ENCODE measurements around the gene CECR2. TPM values are rescaled to one million over a fixed set of nuclear protein-coding genes. Genes with fewer than 3 reads are reported as not detected.
A peak's percentile ranks its signal among the peaks of the same experiment; 100 is the strongest.

The CECR2 gene
- total and polyA plus RNA-seq, 4 donors: 1.1 to 14.5 (median 7.7) TPM

DNA sequence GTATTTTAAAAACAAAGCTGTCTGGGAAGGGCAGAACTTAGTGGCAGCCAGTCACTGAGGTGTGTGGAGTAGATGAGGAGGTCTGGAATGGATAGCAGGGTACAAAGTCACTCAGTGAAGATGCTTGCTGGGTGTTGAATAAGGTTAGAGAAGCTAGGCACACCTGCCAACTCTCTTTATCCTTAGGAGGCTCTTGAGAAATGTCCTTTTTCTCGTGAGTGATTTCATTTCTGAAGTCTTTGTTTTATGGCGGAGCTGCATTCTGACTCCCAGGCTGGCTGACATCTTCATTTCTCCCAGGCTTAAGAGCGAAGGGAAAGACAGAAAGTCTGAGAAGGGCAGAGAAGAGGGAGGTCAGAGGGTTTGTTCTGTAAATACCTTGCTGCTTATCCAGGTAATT, 31.0 kb downstream of the CECR2 start:
- WGBS, 2 donors: 66 to 89% methylated on average over 3 of the region's 3 CpGs
- no peak overlapping the region for H3K27ac ChIP-seq (ENCODE audit: low read depth in 1 of 2, low read length in 1 of 2)
- H3K9ac ChIP-seq (ENCODE audit: insufficient read depth in 1 of 2, low read length in 2 of 2): no peak overlapping the region
- H3K4me1 ChIP-seq (ENCODE audit: control insufficient read depth in 5 of 5, insufficient read depth in 5 of 5, low read length in 5 of 5): peaks cover 0 to 31% (median 5%) of the 10 kb centered on the region in 5 donors
- no peaks in the 10 kb centered on the region for H3K36me3 ChIP-seq (ENCODE audit: control insufficient read depth in 4 of 4, insufficient read depth in 4 of 4, low read length in 4 of 4)
- H3K4me3 ChIP-seq: no peak overlapping the region
- H3K9me3 ChIP-seq (ENCODE audit: control insufficient read depth in 4 of 4, insufficient read depth in 3 of 4, low read length in 3 of 4): no peaks in the 10 kb centered on the region
- DNase-seq: peak in 2 of 3 donors; percentile 47 to 54
- no peak for TF ChIP-seq CTCF (IDR thresholded peaks at IDR 0.05; ENCODE audit: control extremely low read depth, extremely low read depth)
- no peaks in the 10 kb centered on the region for H3K27me3 ChIP-seq (ENCODE audit: control insufficient read depth in 3 of 3, insufficient read depth in 3 of 3, low read length in 2 of 3)
- no peak for ATAC-seq (ENCODE audit: insufficient read depth, low FRiP score)

GRCh38 chr22:17401728-17402127, 32.5 kb downstream of the CECR2 start:
- ATAC-seq (ENCODE audit: insufficient read depth, low FRiP score) (no peak), DNase-seq (no peak)
- no peak overlapping the region for H3K9ac ChIP-seq (ENCODE audit: insufficient read depth in 1 of 2, low read length in 2 of 2)
- H3K9me3 ChIP-seq (ENCODE audit: control insufficient read depth in 4 of 4, insufficient read depth in 3 of 4, low read length in 3 of 4): no peaks in the 10 kb centered on the region
- no peaks in the 10 kb centered on the region for H3K27me3 ChIP-seq (ENCODE audit: control insufficient read depth in 3 of 3, insufficient read depth in 3 of 3, low read length in 2 of 3)
- 98% methylated on average over 7 of the region's 7 CpGs for WGBS, 2 donors
- no peaks in the 10 kb centered on the region for H3K36me3 ChIP-seq (ENCODE audit: control insufficient read depth in 4 of 4, insufficient read depth in 4 of 4, low read length in 4 of 4)
- peaks cover 2 to 36% (median 5%) of the 10 kb centered on the region in 5 donors for H3K4me1 ChIP-seq (ENCODE audit: control insufficient read depth in 5 of 5, insufficient read depth in 5 of 5, low read length in 5 of 5)
- TF ChIP-seq CTCF (IDR thresholded peaks at IDR 0.05; ENCODE audit: control extremely low read depth, extremely low read depth): no peak
- no peak overlapping the region for H3K4me3 ChIP-seq
- no peak overlapping the region for H3K27ac ChIP-seq (ENCODE audit: low read depth in 1 of 2, low read length in 1 of 2)

DNA sequence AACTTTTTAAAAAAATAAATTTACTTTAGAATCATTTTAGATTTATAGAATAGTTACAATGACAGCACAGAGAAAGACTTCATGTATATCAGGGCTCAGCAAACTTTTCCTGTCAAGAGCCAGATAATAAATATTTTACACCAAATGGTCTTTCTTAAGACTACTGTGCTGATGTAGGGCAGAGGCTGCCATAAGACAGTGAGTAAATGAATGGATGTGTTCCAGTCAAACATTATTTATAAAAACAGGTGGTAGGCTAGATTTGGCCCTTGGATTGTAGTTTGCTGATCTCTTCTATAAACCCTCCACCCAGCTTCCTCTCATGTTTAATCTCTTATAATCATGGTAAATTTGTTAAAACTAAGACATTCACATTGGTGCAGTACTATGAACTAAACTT, 33.0 kb downstream of the CECR2 start:
- H3K9me3 ChIP-seq (ENCODE audit: control insufficient read depth in 4 of 4, insufficient read depth in 3 of 4, low read length in 3 of 4): no peaks in the 10 kb centered on the region
- H3K27ac ChIP-seq (ENCODE audit: low read depth in 1 of 2, low read length in 1 of 2): no peak overlapping the region
- ATAC-seq (ENCODE audit: insufficient read depth, low FRiP score) (no peak), DNase-seq (peak in 1 of 3 donors; percentile 54)
- no peak overlapping the region for H3K9ac ChIP-seq (ENCODE audit: insufficient read depth in 1 of 2, low read length in 2 of 2)
- no peaks in the 10 kb centered on the region for H3K27me3 ChIP-seq (ENCODE audit: control insufficient read depth in 3 of 3, insufficient read depth in 3 of 3, low read length in 2 of 3)
- peaks cover 3 to 42% (median 8%) of the 10 kb centered on the region in 5 donors for H3K4me1 ChIP-seq (ENCODE audit: control insufficient read depth in 5 of 5, insufficient read depth in 5 of 5, low read length in 5 of 5)
- no peak for TF ChIP-seq CTCF (IDR thresholded peaks at IDR 0.05; ENCODE audit: control extremely low read depth, extremely low read depth)
- no peaks in the 10 kb centered on the region for H3K36me3 ChIP-seq (ENCODE audit: control insufficient read depth in 4 of 4, insufficient read depth in 4 of 4, low read length in 4 of 4)
- no peak overlapping the region for H3K4me3 ChIP-seq

- ATAC-seq (ENCODE audit: insufficient read depth, low FRiP score) (no peak), DNase-seq (peak in 1 of 3 donors; percentile 51)
- H3K27me3 ChIP-seq (ENCODE audit: control insufficient read depth in 3 of 3, insufficient read depth in 3 of 3, low read length in 2 of 3): no peaks in the 10 kb centered on the region
- no peaks in the 10 kb centered on the region for H3K9me3 ChIP-seq (ENCODE audit: control insufficient read depth in 4 of 4, insufficient read depth in 3 of 4, low read length in 3 of 4)
- no peak overlapping the region for H3K4me3 ChIP-seq
- H3K9ac ChIP-seq (ENCODE audit: insufficient read depth in 1 of 2, low read length in 2 of 2): no peak overlapping the region
- no peak for TF ChIP-seq CTCF (IDR thresholded peaks at IDR 0.05; ENCODE audit: control extremely low read depth, extremely low read depth)
- H3K4me1 ChIP-seq (ENCODE audit: control insufficient read depth in 5 of 5, insufficient read depth in 5 of 5, low read length in 5 of 5): peaks cover 3 to 48% (median 15%) of the 10 kb centered on the region in 5 donors
- no peak overlapping the region for H3K27ac ChIP-seq (ENCODE audit: low read depth in 1 of 2, low read length in 1 of 2)
- WGBS, 2 donors: 69 to 90% methylated on average over 13 of the region's 13 CpGs
- H3K36me3 ChIP-seq (ENCODE audit: control insufficient read depth in 4 of 4, insufficient read depth in 4 of 4, low read length in 4 of 4): no peaks in the 10 kb centered on the region
Measured at GRCh38 chr22:17403906-17404305, 34.6 kb downstream of the CECR2 start.
